K562 (cell line): ENCODE results near the gene CCK. TPM values are rescaled to one million over a fixed set of nuclear protein-coding genes. Genes with fewer than 3 reads are reported as not detected.

Experiments
- GABPA ChIP-seq: fragments of 200-800 bp; sonication (Bioruptor generic); conservative IDR thresholded peaks from 2 replicates; pipeline ENCODE4 v1.6.1; 2016; ENCODE audit warnings: low read depth, missing genetic modification characterization, missing compliant biosample characterization
- HEY1 ChIP-seq: fragments of 250-450 bp; sonication (Bioruptor Pico); IDR thresholded peaks from 2 replicates; pipeline ENCODE4 v1.5.0; 2020; ENCODE audit warnings: mild to moderate bottlenecking, moderate library complexity, borderline replicate concordance
- PHF20 ChIP-seq: fragments of 450-650 bp; IDR thresholded peaks from 2 replicates; pipeline ENCODE4 v1.6.1; 2018; ENCODE audit not compliant: partially characterized antibody
- ZNF518B ChIP-seq: fragments of 250-450 bp; sonication (Bioruptor Pico); IDR thresholded peaks from 2 replicates; pipeline ENCODE4 v1.5.0; 2021; ENCODE audit warnings: mild to moderate bottlenecking, moderate library complexity
- polyA plus RNA-seq, 8 experiments: library from polyadenylated mRNA; depleted of rRNA in 4 of 8; stranded (reverse) in 5 of 8; unstranded in 3 of 8; fragments of >200 nt; fragmentation: Nextera tagmentation in 2 of 8; fragmentation: Illumina TruSeq in 1 of 8; extraction: Ambion mirVana in 2 of 8; extraction: Trizol in 1 of 8; gene quantifications; 2 replicates each; pipeline versions ENCODE4 v1.2.1 to v1.2.3, GENCODE V29; 2011 to 2014; ENCODE audit warnings: inconsistent platforms in 1 of 8, missing spikeins in 1 of 8
- total RNA-seq, 7 experiments: library from RNA; depleted of rRNA in 6 of 7; stranded (reverse); fragments of >200 nt in 6 of 7; fragmentation: Illumina TruSeq in 2 of 7; extraction: Trizol in 2 of 7; gene quantifications; 2 replicates each; pipeline versions ENCODE4 v1.2.1 to v1.2.3, GENCODE V29; 2011 to 2021; ENCODE audit warnings: low replicate concordance in 1 of 7
- TF ChIP-seq, protein P1 (sequence below): sonication (generic); formaldehyde crosslinking; IDR thresholded peaks from 2 replicates; pipeline ENCODE4 v1.8.1; 2023; ENCODE audit warnings: mild to moderate bottlenecking, missing genetic modification reagents, moderate library complexity

CCK gene
- total and polyA plus RNA-seq, 9 of the 15 experiments (the other 6 are each of a cell fraction or from before 2014, with no cell fraction given) = not detected

DNA sequence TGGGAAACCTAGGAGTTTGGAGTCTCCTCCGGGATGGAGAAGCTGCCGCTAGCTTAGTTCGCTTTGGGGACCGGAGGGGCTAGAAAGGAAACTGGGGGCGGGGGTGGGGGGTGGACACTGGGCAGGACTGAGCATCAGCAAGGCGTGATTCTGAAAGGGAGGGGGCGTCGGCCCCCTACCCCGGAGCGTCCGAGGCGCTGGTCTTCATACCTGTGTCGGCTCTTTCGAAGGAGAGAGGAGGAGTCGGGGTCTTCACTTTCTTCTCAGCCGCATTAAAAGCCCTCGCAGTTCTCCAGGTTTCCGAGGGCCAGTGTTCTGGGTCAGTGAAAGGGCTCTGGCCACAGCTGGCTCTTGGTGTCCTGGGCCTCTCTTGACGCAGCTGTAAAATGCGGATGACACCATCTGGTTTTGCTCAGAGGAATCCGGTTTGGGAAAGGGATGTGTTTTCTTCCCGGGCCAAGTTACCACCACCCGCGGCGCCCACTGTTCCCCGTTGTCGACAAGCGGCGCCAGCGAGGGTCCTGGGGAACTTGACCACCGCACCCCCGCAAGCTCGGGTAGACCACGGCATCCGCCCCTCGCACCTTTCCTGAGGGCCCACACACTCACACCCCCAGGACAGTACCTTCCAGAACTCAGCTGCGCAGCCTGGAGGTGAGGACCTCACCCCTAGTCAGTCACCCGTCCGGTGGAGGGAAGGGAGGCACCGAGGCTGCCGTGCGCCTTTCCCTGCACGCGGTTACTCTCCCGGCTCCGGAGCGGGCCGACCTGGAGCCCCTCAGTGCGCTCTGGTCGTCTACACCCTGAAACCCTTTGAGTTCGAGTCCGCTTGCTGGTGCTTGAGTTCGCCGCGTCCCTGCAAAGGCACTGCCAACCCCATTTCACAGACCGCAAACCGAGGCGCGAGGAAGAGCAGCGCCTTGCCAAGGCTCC, 660 bp downstream of the CCK start (continued):
- TF ChIP-seq ZNF518B (CRISPR knock-in tag) = no peak
- no peak for TF ChIP-seq PHF20
- TF ChIP-seq, protein P1, sequence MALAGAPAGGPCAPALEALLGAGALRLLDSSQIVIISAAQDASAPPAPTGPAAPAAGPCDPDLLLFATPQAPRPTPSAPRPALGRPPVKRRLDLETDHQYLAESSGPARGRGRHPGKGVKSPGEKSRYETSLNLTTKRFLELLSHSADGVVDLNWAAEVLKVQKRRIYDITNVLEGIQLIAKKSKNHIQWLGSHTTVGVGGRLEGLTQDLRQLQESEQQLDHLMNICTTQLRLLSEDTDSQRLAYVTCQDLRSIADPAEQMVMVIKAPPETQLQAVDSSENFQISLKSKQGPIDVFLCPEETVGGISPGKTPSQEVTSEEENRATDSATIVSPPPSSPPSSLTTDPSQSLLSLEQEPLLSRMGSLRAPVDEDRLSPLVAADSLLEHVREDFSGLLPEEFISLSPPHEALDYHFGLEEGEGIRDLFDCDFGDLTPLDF (CRISPR knock-in tag) = no peak
- no peak for TF ChIP-seq GABPA
- TF ChIP-seq HEY1 = no peak
